Measurements from ENCODE around the gene UGCG. TPM values are rescaled to one million over a fixed set of nuclear protein-coding genes. Genes with fewer than 3 reads are reported as not detected.
"Not testable (repeated sequence)": the region's sequence is repeated elsewhere in the genome, so short reads cannot be mapped to it uniquely, and the experiment has no call there.

UGCG gene
- polyA plus RNA-seq, 12 donors: 23.6 to 39.9 (median 33.1) TPM; not detected in 1

DNA sequence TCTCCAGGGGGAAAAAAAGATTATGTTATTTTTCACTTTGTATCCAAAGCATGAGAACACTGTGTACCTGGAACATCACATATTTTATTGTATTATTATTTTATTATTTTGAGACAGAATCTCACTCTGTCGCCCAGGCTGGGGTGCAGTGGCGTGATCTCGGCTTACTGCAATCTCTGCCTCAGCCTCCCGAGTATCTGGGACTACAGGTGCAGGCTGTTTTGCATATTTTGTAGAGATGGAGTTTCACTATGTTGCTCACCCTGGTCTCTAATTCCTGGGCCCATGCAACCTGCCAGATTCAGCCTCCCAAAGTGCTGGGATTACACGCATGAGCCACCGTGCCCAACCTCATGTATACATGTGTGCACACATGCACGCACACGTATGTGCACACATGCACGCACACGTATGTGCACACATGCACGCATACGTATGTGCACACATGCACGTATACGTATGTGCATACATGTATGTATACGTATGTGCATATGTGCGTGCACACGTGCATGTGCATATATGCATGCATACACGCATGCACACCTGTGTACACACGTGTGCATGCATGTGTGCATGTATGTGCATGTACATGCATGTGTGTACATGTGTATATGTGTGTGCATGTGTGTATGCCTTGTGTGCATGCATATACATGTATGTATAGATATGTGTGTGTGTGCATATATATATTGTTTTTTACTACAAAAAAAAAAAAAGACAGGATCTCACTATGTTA lies 9.5 kb upstream of the UGCG start:
- DNase-seq: no peak

DNA sequence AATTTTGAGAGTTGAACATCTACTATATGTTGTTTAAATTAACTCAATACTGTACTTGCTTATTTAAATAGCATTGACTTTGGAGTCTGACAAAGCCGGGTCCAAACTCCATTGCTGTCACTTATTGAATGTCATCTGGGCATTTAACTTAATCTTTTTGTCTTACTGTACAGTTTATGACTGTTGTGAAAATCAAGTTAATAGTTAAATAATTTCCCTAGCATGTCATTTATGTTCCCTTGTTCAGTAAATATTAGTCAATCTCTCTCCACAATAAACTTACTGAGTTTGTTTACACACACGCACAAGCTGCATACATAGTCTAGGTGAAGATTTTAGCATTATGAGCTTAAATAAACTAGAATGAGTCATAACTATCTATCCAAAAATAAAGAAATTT lies 6.3 kb upstream of the UGCG start:
- no peak for DNase-seq

- DNase-seq: not testable (repeated sequence)
These were observed 5.7 kb upstream of the UGCG start for GRCh38 chr9:111890867-111891266.

- no peak for DNase-seq
These were observed 4.6 kb upstream of the UGCG start for GRCh38 chr9:111891910-111892499.

GRCh38 chr9:111896942-111897600 lies 457 bp downstream of the UGCG start:
- DNase-seq: peak; percentile 69

DNA sequence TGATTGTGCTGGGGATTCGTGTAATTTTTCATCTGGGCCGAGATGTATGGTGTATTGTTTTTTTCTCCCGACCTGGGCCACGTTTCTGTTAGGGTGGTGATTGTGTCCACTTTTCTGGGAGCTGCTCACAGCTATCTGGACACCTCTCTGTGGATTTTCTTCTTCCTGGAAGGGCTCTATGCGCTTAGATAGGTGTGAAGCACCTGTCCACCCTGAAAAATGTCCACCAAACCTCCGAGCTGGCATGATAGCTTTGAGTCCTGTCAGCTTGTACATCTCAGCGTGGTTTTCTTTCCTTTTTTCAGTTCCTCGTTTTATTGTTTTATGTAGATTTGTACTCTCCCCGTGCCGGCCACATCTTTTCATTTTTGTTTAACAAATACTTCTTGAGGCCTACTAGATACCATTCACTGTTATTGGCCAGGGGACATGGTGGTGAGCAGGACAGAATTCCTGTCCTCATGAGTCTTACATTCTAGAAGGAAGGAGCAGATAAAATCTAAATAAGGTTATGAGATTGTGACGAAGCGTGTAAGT lies 1.1 kb downstream of the UGCG start:
- peak; percentile 54 for DNase-seq

DNA sequence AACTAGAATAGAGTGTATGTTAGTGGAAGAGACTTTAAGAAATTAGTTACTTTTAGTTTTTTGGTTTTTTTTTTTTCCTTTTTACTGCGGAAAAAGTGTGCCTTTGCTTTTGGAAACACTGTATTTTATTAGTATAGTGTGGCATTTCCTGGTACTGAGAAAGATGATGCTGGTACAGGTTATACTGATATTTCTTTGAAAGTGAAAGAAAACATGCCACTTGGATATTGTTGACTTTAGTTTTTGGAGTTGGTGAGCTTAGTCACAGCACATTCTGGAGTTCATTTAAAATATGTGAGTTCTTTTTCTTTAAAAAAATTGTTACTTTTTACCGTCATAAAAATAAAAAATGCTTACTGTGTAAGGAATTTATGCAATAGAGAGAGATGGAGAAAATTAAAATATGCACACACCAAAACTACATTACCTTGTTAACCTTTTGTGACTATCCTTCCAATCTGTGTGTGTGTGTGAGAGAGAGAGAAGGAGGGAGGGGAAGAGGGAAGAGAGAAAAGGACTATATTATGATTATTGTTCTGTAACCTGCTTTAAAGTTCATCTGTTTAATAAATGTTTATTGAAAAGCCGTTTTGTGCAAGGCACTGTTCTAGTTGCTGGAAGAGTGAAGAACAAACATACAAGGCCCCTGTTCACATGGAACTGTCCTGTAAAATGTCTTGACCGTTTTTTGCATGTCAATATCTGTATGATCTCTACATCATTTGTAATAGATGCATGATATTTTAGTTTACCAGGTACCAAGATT lies 1.9 kb downstream of the UGCG start:
- DNase-seq: no peak

- no peak for DNase-seq
These were observed 3.7 kb downstream of the UGCG start for GRCh38 chr9:111900151-111900857.

- no peak for DNase-seq
These were observed 4.4 kb downstream of the UGCG start for GRCh38 chr9:111900858-111901612.

DNA sequence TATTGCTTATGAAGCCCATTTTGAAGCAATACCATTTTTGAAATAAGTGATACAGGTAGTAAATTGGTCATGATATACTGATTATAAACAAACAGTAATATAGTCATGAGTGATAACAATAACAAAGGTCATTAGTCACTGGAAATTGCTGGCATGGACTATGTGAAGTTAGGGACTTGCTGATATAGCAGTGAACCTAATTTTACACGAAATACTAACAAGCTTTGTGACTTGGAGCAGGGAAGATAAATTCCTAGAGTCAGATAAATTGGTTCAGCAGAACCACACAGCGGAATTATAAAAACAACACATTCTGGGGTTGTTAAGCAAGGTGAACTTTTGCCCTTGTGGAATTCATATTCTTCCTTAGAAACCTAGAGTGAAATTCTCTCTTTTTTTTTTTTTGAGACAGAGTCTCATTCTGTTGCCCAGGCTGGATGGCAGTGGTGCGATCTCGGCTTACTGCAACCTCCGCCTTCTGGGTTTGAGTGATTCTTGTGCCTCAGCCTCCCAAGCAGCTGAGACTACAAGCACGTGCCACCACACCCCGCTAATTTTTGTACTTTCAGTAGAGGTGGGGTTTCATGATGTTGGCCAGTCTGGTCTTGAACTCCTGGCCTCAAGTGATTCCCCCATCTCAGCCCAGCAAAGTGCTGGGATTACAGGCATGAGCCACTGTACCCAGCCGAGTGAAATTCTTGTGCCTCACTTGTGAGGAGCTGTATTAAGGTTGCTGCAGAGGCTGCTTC lies 6.0 kb downstream of the UGCG start:
- no peak for DNase-seq

DNA sequence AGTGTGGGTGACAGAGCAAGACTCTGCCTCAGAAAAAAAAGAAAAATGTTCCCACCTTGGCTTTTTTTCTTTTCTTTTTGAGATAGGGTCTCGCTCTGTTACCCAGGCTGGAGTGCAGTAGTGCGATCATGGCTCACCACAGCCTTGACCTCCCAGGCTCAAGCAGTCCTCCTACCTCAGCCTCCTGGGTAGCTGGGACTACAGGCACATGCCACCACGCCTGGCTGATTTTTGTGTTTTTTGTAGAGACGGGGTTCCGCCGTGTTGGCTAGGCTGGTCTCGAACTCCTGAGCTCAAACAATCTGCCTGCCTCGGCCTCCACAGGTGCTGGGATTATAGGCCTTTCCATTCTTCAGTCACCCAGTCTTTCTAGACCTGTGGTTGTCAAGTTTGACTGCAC lies 6.9 kb downstream of the UGCG start:
- not testable (repeated sequence) for DNase-seq

GRCh38 chr9:111904026-111904425 lies 7.4 kb downstream of the UGCG start:
- no peak for DNase-seq

DNA sequence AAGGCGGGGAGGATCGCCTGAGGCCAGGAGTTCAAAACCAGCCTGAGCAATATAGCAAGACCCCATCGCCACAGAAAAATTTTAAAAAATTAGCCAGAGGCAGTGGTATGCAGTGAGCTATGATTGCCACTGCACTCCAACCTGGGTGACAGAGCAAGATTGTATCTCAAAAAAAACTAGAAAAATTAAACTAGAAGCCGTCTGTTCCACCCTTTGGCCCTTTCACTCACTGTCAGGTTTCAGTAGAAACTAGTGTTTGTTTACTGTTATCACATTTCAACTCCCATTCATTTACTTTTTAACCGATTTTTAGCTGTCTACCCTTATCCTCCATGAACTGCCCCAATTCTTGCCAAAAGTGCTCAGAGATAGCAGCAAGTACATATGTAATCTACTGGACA lies 8.3 kb downstream of the UGCG start:
- no peak for DNase-seq

DNA sequence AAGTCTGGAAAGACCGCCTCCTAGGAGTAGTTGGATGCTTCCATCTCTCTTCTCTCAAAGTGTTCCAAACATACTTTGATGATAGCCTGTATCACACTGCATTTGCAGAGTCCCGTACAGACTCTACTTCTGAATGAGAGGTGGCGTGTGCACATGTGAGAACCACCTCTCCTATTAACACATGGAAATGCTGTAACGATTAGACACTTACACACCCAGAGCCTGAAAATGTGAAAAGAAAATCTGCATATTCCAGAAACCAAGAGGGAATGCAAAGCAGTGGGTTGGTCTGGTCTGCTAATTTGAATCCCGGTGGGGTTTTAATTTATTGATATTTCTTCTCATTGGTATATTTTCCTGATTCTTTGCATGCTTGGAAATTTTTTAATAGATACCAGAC lies 10.5 kb downstream of the UGCG start:
- no peak for DNase-seq

- no peak for DNase-seq
These were observed 12.8 kb downstream of the UGCG start for GRCh38 chr9:111909444-111909843.

DNA sequence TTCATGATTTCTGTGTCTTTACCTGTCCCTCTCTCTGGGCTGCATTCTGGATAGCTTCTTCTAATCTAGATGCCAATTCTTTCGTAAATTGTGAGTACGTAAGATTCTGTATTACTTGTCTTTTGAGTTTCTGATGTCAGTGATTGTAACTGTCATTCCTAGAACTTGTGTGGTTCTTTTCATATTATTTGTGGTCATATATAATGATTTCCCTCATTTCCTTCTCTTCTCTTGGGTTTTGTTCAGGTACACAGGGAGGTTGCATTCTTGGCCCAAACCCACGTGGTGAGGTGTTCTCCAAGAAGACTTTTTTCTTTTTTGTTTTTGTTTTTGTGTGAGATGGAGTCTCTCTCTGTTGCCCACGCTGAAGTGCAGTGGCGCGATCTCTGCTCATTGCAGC lies 13.8 kb downstream of the UGCG start:
- DNase-seq: no peak

GRCh38 chr9:111913159-111913558 lies 16.5 kb downstream of the UGCG start:
- DNase-seq: no peak

- DNase-seq: no peak
These were observed 18.3 kb downstream of the UGCG start for GRCh38 chr9:111914749-111915424.

- DNase-seq: no peak
These were observed 18.8 kb downstream of the UGCG start for GRCh38 chr9:111915425-111915758.
